K562 (cell line): ENCODE results near the gene OR51V1. TPM values are rescaled to one million over a fixed set of nuclear protein-coding genes. Genes with fewer than 3 reads are reported as not detected.

Source experiments
- ATF1 ChIP-seq, 2 experiments: fragments of 450-650 bp in 1 of 2; IDR thresholded peaks; 2 replicates each; pipeline ENCODE4 v1.6.1; 2016; ENCODE audit warnings: missing compliant biosample characterization in 1 of 2, missing genetic modification characterization in 1 of 2
- CBFA2T2 ChIP-seq: fragments of 450-650 bp; conservative IDR thresholded peaks from 2 replicates; pipeline ENCODE4 v1.6.1; 2017; ENCODE audit warnings: mild to moderate bottlenecking
- HDAC6 ChIP-seq: IDR thresholded peaks from 2 replicates; pipeline ENCODE4 v1.6.1; 2012; ENCODE audit warnings: low read depth, mild to moderate bottlenecking, control low read depth, inconsistent platforms, low read length, moderate library complexity
- HINFP ChIP-seq: fragments of 450-650 bp; conservative IDR thresholded peaks from 2 replicates; pipeline ENCODE4 v1.6.1; 2016; ENCODE audit warnings: missing genetic modification characterization, low read depth, mild to moderate bottlenecking, control low read depth, missing compliant biosample characterization
- NFIC ChIP-seq: fragments of 450-650 bp; IDR thresholded peaks from 2 replicates; pipeline ENCODE4 v1.6.1; 2017; ENCODE audit warnings: mild to moderate bottlenecking, inconsistent platforms
- RFX1 ChIP-seq: fragments of 450-650 bp; IDR thresholded peaks from 2 replicates; pipeline ENCODE4 v1.6.1; 2016; ENCODE audit warnings: mild to moderate bottlenecking, moderate library complexity
- TAL1 ChIP-seq: fragments of 450-650 bp; IDR thresholded peaks from 2 replicates; pipeline ENCODE4 v1.6.1; 2016; ENCODE audit warnings: mild to moderate bottlenecking
- YY1 ChIP-seq, 3 experiments: IDR thresholded peaks; 2 replicates each; pipeline ENCODE4 v1.6.1; 2011; ENCODE audit warnings: low read length in 2 of 3, mild to moderate bottlenecking in 2 of 3, moderate library complexity in 2 of 3, borderline replicate concordance in 1 of 3, control low read depth in 1 of 3, low read depth in 1 of 3; ENCODE audit not compliant: insufficient read depth in 3 of 3, insufficient replicate concordance in 2 of 3, control insufficient read depth in 1 of 3, insufficient read length in 1 of 3; ENCODE audit errors: extremely low read depth in 1 of 3
- ZBTB11 ChIP-seq, 3 experiments: fragments of 200-800 bp in 1 of 3; fragments of 250-450 bp in 1 of 3; fragments of 450-650 bp in 1 of 3; sonication (Bioruptor Pico) in 1 of 3; sonication (Bioruptor generic) in 1 of 3; formaldehyde crosslinking in 1 of 3; IDR thresholded peaks; 2 replicates each; pipeline versions ENCODE4 v1.6.1 to v1.8.0; 2016 to 2022; ENCODE audit warnings: mild to moderate bottlenecking in 2 of 3, missing genetic modification characterization in 2 of 3, missing compliant biosample characterization in 1 of 3, moderate library complexity in 1 of 3
- ZNF318 ChIP-seq, 2 experiments: fragments of 450-650 bp; IDR thresholded peaks; 2 replicates each; pipeline ENCODE4 v1.6.1; 2016; ENCODE audit warnings: mild to moderate bottlenecking in 2 of 2, borderline replicate concordance in 1 of 2, low read depth in 1 of 2, moderate library complexity in 1 of 2
- polyA plus RNA-seq, 8 experiments: library from polyadenylated mRNA; depleted of rRNA in 4 of 8; stranded (reverse) in 5 of 8; unstranded in 3 of 8; fragments of >200 nt; fragmentation: Nextera tagmentation in 2 of 8; fragmentation: Illumina TruSeq in 1 of 8; extraction: Ambion mirVana in 2 of 8; extraction: Trizol in 1 of 8; gene quantifications; 2 replicates each; pipeline versions ENCODE4 v1.2.1 to v1.2.3, GENCODE V29; 2011 to 2014; ENCODE audit warnings: inconsistent platforms in 1 of 8, missing spikeins in 1 of 8
- total RNA-seq, 7 experiments: library from RNA; depleted of rRNA in 6 of 7; stranded (reverse); fragments of >200 nt in 6 of 7; fragmentation: Illumina TruSeq in 2 of 7; extraction: Trizol in 2 of 7; gene quantifications; 2 replicates each; pipeline versions ENCODE4 v1.2.1 to v1.2.3, GENCODE V29; 2011 to 2021; ENCODE audit warnings: low replicate concordance in 1 of 7

OR51V1 gene
- total and polyA plus RNA-seq, 9 of the 15 experiments (the other 6 are each of a cell fraction or from before 2014, with no cell fraction given) = not detected

- TF ChIP-seq HDAC6 (no peak), HINFP (tag) (no peak), CBFA2T2 (peak; percentile 60), ZBTB11 (CRISPR knock-in tag; IDR thresholded peaks at IDR 0.05) (no peak), TAL1 (peak; percentile 59; the same call in 1 of the 2 replicates), YY1 (IDR thresholded peaks at IDR 0.05; ENCODE audit: borderline replicate concordance in 1 of 3, control insufficient read depth in 1 of 3, extremely low read depth in 1 of 3, insufficient read depth in 3 of 3, insufficient read length in 1 of 3, insufficient replicate concordance in 2 of 3, low read depth in 1 of 3, low read length in 2 of 3) (no peak), RFX1 (no peak), ATF1 (CRISPR knock-in tag; IDR thresholded peaks at IDR 0.05) (no peak), ATF1 (tag; IDR thresholded peaks at IDR 0.05) (no peak), NFIC (no peak), ZNF318 (IDR thresholded peaks at IDR 0.05; ENCODE audit: borderline replicate concordance in 1 of 2, low read depth in 1 of 2) (no peak)
These were observed 24.3 kb upstream of the OR51V1 start (continued) for GRCh38 chr11:5224538-5225479.
